ENCODE measurements around the gene WDR81.

GRCh38 chr17:1776857-1777256 lies 52.4 kb downstream of the WDR81 start:
- TF ChIP-seq CTCF (IDR thresholded peaks at IDR 0.05; ENCODE audit: insufficient read depth, low read length), result no peak
- TF ChIP-seq POLR2AphosphoS5 (IDR thresholded peaks at IDR 0.05; ENCODE audit: low read depth), result no peak
- no peak for TF ChIP-seq REST (IDR thresholded peaks at IDR 0.05; ENCODE audit: insufficient replicate concordance, low read depth)
- TF ChIP-seq GABPA (IDR thresholded peaks at IDR 0.05; ENCODE audit: low read depth), result no peak
- TF ChIP-seq SPI1 (IDR thresholded peaks at IDR 0.05; ENCODE audit: borderline replicate concordance, low read depth), result no peak
